Liver (tissue), 3 donors: ENCODE data around the gene C6orf132.

Experiments
- EGR1 ChIP-seq, 2 donors: IDR thresholded peaks; 2 replicates each; pipeline ENCODE4 v1.6.1; 2016 to 2018; ENCODE audit warnings: antibody characterized with exemption in 2 of 2, low read depth in 2 of 2
- FOXA1 ChIP-seq: IDR thresholded peaks from 2 replicates; pipeline ENCODE4 v1.6.1; 2016; ENCODE audit warnings: antibody characterized with exemption
- JUND ChIP-seq, 2 donors: IDR thresholded peaks; 2 replicates each; pipeline ENCODE4 v1.6.1; 2016; ENCODE audit warnings: antibody characterized with exemption in 2 of 2
- NR2F2 ChIP-seq: IDR thresholded peaks from 2 replicates; pipeline ENCODE4 v1.6.1; 2016; ENCODE audit warnings: antibody characterized with exemption
- RAD21 ChIP-seq, 2 donors: IDR thresholded peaks; 2 replicates each; pipeline ENCODE4 v1.6.1; 2016; ENCODE audit warnings: antibody characterized with exemption in 2 of 2, mild to moderate bottlenecking in 2 of 2
- TF ChIP-seq, protein P1 (sequence below): fragments of 150-350 bp; IDR thresholded peaks from 2 replicates; pipeline ENCODE4 v1.5.1; 2017; ENCODE audit warnings: improper control_type of control experiment, low read depth, low read length; ENCODE audit not compliant: missing input control
- TF ChIP-seq, protein P2 (sequence below): IDR thresholded peaks from 2 replicates; pipeline ENCODE4 v1.6.1; 2016; ENCODE audit warnings: antibody characterized with exemption
- TF ChIP-seq, protein P3 (sequence below): IDR thresholded peaks from 2 replicates; pipeline ENCODE4 v1.6.1; 2016; ENCODE audit warnings: antibody characterized with exemption, mild to moderate bottlenecking
- donor health status: healthy.
- donor health status: healthy.

DNA sequence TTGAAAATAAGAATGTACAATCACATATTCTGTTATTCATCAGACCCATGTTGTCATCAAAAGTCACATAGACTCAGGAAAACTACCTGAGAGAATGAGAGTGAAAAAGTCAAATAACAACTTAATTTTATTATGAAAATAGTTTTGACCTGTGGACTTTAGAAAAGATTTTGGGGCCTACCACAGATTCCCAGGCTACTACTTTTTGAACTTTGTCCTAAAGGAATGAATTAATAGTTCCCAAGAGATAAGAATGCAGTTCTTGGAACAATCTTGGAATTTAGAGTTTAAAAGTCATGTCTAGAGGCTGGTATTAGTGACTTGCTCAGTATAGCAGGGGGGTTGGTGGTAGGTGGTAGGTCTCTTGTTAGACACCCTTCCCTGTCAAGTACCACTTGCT lies 88.8 kb downstream of the C6orf132 start:
- TF ChIP-seq, protein P1, sequence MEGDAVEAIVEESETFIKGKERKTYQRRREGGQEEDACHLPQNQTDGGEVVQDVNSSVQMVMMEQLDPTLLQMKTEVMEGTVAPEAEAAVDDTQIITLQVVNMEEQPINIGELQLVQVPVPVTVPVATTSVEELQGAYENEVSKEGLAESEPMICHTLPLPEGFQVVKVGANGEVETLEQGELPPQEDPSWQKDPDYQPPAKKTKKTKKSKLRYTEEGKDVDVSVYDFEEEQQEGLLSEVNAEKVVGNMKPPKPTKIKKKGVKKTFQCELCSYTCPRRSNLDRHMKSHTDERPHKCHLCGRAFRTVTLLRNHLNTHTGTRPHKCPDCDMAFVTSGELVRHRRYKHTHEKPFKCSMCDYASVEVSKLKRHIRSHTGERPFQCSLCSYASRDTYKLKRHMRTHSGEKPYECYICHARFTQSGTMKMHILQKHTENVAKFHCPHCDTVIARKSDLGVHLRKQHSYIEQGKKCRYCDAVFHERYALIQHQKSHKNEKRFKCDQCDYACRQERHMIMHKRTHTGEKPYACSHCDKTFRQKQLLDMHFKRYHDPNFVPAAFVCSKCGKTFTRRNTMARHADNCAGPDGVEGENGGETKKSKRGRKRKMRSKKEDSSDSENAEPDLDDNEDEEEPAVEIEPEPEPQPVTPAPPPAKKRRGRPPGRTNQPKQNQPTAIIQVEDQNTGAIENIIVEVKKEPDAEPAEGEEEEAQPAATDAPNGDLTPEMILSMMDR = no peak
- TF ChIP-seq, protein P2, sequence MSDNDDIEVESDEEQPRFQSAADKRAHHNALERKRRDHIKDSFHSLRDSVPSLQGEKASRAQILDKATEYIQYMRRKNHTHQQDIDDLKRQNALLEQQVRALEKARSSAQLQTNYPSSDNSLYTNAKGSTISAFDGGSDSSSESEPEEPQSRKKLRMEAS = no peak
- TF ChIP-seq RAD21 (IDR thresholded peaks at IDR 0.05) (no peak), FOXA1 (no peak), JUND (IDR thresholded peaks at IDR 0.05) (no peak), NR2F2 (no peak), EGR1 (IDR thresholded peaks at IDR 0.05; ENCODE audit: low read depth in 2 of 2) (no peak)
- TF ChIP-seq, protein P3, sequence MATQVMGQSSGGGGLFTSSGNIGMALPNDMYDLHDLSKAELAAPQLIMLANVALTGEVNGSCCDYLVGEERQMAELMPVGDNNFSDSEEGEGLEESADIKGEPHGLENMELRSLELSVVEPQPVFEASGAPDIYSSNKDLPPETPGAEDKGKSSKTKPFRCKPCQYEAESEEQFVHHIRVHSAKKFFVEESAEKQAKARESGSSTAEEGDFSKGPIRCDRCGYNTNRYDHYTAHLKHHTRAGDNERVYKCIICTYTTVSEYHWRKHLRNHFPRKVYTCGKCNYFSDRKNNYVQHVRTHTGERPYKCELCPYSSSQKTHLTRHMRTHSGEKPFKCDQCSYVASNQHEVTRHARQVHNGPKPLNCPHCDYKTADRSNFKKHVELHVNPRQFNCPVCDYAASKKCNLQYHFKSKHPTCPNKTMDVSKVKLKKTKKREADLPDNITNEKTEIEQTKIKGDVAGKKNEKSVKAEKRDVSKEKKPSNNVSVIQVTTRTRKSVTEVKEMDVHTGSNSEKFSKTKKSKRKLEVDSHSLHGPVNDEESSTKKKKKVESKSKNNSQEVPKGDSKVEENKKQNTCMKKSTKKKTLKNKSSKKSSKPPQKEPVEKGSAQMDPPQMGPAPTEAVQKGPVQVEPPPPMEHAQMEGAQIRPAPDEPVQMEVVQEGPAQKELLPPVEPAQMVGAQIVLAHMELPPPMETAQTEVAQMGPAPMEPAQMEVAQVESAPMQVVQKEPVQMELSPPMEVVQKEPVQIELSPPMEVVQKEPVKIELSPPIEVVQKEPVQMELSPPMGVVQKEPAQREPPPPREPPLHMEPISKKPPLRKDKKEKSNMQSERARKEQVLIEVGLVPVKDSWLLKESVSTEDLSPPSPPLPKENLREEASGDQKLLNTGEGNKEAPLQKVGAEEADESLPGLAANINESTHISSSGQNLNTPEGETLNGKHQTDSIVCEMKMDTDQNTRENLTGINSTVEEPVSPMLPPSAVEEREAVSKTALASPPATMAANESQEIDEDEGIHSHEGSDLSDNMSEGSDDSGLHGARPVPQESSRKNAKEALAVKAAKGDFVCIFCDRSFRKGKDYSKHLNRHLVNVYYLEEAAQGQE = no peak
